Measurements from ENCODE around the gene TPPP.

DNA sequence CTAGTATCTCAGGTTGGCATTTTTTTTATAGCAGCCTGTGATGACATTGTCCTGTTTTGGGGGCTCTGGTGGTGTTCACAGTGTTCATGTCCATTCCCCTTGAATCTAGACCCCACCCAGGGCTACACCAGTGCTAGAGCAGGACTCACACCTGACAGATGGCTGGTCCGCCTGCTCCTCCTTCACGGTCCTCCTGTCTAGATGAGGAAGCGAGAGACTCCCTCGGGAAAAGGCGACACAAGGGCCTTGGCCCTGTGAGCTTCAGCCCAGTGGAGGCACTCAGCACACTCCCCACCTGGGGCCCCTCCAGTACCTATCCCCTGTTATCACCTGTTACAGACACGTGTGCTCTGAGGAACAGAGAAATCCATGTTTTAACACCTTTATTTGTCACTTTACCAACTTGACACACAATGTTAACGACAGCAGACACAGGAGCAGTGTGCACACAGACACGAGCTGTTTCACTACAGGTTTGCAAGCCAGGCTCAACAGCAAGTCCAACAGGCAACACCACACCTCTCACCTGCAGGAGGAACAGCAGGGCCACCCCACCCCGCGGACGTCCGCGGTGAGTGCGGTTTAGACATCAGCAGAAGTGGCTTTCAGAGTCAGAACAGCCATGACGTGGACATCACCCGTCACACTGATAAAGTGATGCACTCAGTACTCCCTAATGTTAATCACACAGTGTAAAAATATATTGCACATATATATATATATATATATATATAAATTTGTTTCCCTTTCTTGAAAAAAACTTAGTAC lies 33.5 kb downstream of the TPPP start:
- no peak for TF ChIP-seq CTCF (IDR thresholded peaks at IDR 0.05)
- no peak for TF ChIP-seq POLR2A (IDR thresholded peaks at IDR 0.05)
